HEK293 (cell line): ENCODE measurements around the gene CCDC85A.

Experiments
- CTCF ChIA-PET: fragments of 350-600 bp; formaldehyde crosslinking; extraction: SDS; loops from one replicate; lab custom pipeline; 2021; ENCODE audit warnings: antibody characterized with exemption; lab: Yijun Ruan, JAX
- POLR2A ChIA-PET: fragments of 300-600 bp; formaldehyde crosslinking; extraction: SDS; loops from one replicate; lab custom pipeline; 2020; ENCODE audit warnings: antibody characterized with exemption, inconsistent platforms; lab: Yijun Ruan, JAX
- H3K27ac ChIP-seq: fragments of 200-500 bp; sonication (Bioruptor generic); 2 replicates; pipeline ENCODE4 v1.5.1; 2014; ENCODE audit warnings: low read depth, low read length, control low read depth, inconsistent platforms; ENCODE audit errors: extremely low read depth
- H3K36me3 ChIP-seq, 2 experiments: fragments of 200-500 bp in 1 of 2; sonication (Bioruptor generic) in 1 of 2; 1 replicate in 1 of 2; 2 replicates in 1 of 2; pipeline ENCODE4 v1.5.1; 2014 to 2017; ENCODE audit warnings: inconsistent platforms in 2 of 2, low read length in 2 of 2; ENCODE audit not compliant: control insufficient read depth in 2 of 2, insufficient read depth in 1 of 2
- H3K4me1 ChIP-seq: fragments of 200-500 bp; sonication (Bioruptor generic); 2 replicates; pipeline ENCODE4 v1.5.1; 2014; ENCODE audit warnings: mild to moderate bottlenecking, low read length, inconsistent platforms; ENCODE audit not compliant: control insufficient read depth, insufficient read depth
- H3K4me3 ChIP-seq: 2 replicates; pipeline ENCODE4 v1.5.1; 2011; ENCODE audit warnings: low read depth, mild to moderate bottlenecking, control low read depth, low read length, moderate library complexity
- H3K9me3 ChIP-seq: fragments of 200-500 bp; sonication (Bioruptor generic); 2 replicates; pipeline ENCODE4 v1.5.1; 2014; ENCODE audit warnings: low read depth, low read length, inconsistent platforms; ENCODE audit not compliant: control insufficient read depth, insufficient read depth
- KLF10 ChIP-seq: fragments of 450-650 bp; IDR thresholded peaks from 2 replicates; pipeline ENCODE4 v1.5.1; 2018; ENCODE audit warnings: missing biosample characterization, mild to moderate bottlenecking, missing genetic modification characterization
- KLF8 ChIP-seq: fragments of 450-650 bp; formaldehyde crosslinking; IDR thresholded peaks from 2 replicates; pipeline ENCODE4 v1.5.1; 2016; ENCODE audit warnings: missing biosample characterization, missing genetic modification characterization
- MZF1 ChIP-seq: fragments of 450-650 bp; formaldehyde crosslinking; IDR thresholded peaks from 2 replicates; pipeline ENCODE4 v1.5.1; 2017; ENCODE audit warnings: missing biosample characterization, missing genetic modification characterization, borderline replicate concordance
- REPIN1 ChIP-seq: fragments of 450-650 bp; formaldehyde crosslinking; IDR thresholded peaks from 2 replicates; pipeline ENCODE4 v1.5.1; 2017; ENCODE audit warnings: missing biosample characterization, missing genetic modification characterization, low read depth
- REST ChIP-seq: fragments of 450-650 bp; formaldehyde crosslinking; IDR thresholded peaks from 2 replicates; pipeline ENCODE4 v1.5.1; 2016; ENCODE audit warnings: missing biosample characterization, missing genetic modification characterization
- SCRT1 ChIP-seq: fragments of 450-650 bp; formaldehyde crosslinking; IDR thresholded peaks from 2 replicates; pipeline ENCODE4 v1.5.1; 2016; ENCODE audit warnings: missing biosample characterization, missing genetic modification characterization, borderline replicate concordance
- SP2 ChIP-seq: fragments of 450-650 bp; formaldehyde crosslinking; IDR thresholded peaks from 2 replicates; pipeline ENCODE4 v1.5.1; 2016; ENCODE audit warnings: missing biosample characterization, missing genetic modification characterization
- ZBTB8A ChIP-seq: fragments of 450-650 bp; formaldehyde crosslinking; IDR thresholded peaks from 2 replicates; pipeline ENCODE4 v1.5.1; 2016; ENCODE audit warnings: missing biosample characterization, missing genetic modification characterization
- ZNF214 ChIP-seq: fragments of 450-650 bp; formaldehyde crosslinking; IDR thresholded peaks from 2 replicates; pipeline ENCODE4 v1.5.1; 2017; ENCODE audit warnings: missing biosample characterization, mild to moderate bottlenecking, missing genetic modification characterization, borderline replicate concordance
- ZNF24 ChIP-seq: fragments of 450-650 bp; formaldehyde crosslinking; IDR thresholded peaks from 2 replicates; pipeline ENCODE4 v1.5.1; 2016; ENCODE audit warnings: missing biosample characterization, missing genetic modification characterization
- ZNF311 ChIP-seq: fragments of 450-650 bp; formaldehyde crosslinking; IDR thresholded peaks from 2 replicates; pipeline ENCODE4 v1.5.1; 2017; ENCODE audit warnings: missing biosample characterization, missing genetic modification characterization, borderline replicate concordance
- ZNF416 ChIP-seq: fragments of 450-650 bp; formaldehyde crosslinking; IDR thresholded peaks from 2 replicates; pipeline ENCODE4 v1.5.1; 2016; ENCODE audit warnings: missing biosample characterization, missing genetic modification characterization
- ZNF423 ChIP-seq: fragments of 450-650 bp; formaldehyde crosslinking; IDR thresholded peaks from 2 replicates; pipeline ENCODE4 v1.5.1; 2016; ENCODE audit warnings: missing biosample characterization, missing genetic modification characterization
- ZNF560 ChIP-seq: fragments of 450-650 bp; formaldehyde crosslinking; IDR thresholded peaks from 2 replicates; pipeline ENCODE4 v1.5.1; 2017; ENCODE audit warnings: missing biosample characterization, missing genetic modification characterization, borderline replicate concordance
- ZNF561 ChIP-seq: fragments of 450-650 bp; IDR thresholded peaks from 2 replicates; pipeline ENCODE4 v1.5.1; 2018; ENCODE audit warnings: missing biosample characterization, missing genetic modification characterization, borderline replicate concordance
- ZNF629 ChIP-seq: fragments of 450-650 bp; formaldehyde crosslinking; IDR thresholded peaks from 2 replicates; pipeline ENCODE4 v1.5.1; 2017; ENCODE audit warnings: missing biosample characterization, missing genetic modification characterization
- ZNF677 ChIP-seq: fragments of 450-650 bp; IDR thresholded peaks from 2 replicates; pipeline ENCODE4 v1.5.0; 2018; ENCODE audit warnings: missing biosample characterization, mild to moderate bottlenecking, missing genetic modification characterization, moderate library complexity
- ZNF747 ChIP-seq: fragments of 450-650 bp; formaldehyde crosslinking; IDR thresholded peaks from 2 replicates; pipeline ENCODE4 v1.5.1; 2016; ENCODE audit warnings: missing biosample characterization, missing genetic modification characterization
- ZSCAN30 ChIP-seq: fragments of 450-650 bp; IDR thresholded peaks from 2 replicates; pipeline ENCODE4 v1.5.1; 2018; ENCODE audit warnings: missing biosample characterization, mild to moderate bottlenecking, missing genetic modification characterization, moderate library complexity
- ZXDB ChIP-seq: fragments of 450-650 bp; formaldehyde crosslinking; IDR thresholded peaks from 2 replicates; pipeline ENCODE4 v1.5.1; 2016; ENCODE audit warnings: missing biosample characterization, missing genetic modification characterization
- TF ChIP-seq, protein P1 (sequence below): fragments of 450-650 bp; formaldehyde crosslinking; IDR thresholded peaks from 2 replicates; pipeline ENCODE4 v1.5.1; 2016; ENCODE audit warnings: missing biosample characterization, missing genetic modification characterization
- TF ChIP-seq, protein P2 (sequence below): fragments of 450-650 bp; formaldehyde crosslinking; IDR thresholded peaks from 2 replicates; pipeline ENCODE4 v1.5.1; 2016; ENCODE audit warnings: missing biosample characterization, missing genetic modification characterization, borderline replicate concordance

Gene CCDC85A

GRCh38 chr2:56380861-56381260 lies 197.1 kb downstream of the CCDC85A start:
- Histone ChIP-seq H3K4me1 (no peaks in the 10 kb centered on the region), H3K36me3 (no peaks in the 10 kb centered on the region), H3K4me3 (no peak overlapping the region), H3K9me3 (no peaks in the 10 kb centered on the region), H3K27ac (no peak overlapping the region)
- TF ChIP-seq ZNF423 (tag by site-specific recombination) (no peak), ZBTB8A (no peak), KLF10 (no peak), ZXDB (tag by site-specific recombination) (no peak), SP2 (tag by site-specific recombination) (no peak), ZNF677 (no peak), SCRT1 (tag by site-specific recombination) (no peak), ZNF214 (tag by site-specific recombination) (no peak), ZNF24 (tag by site-specific recombination) (no peak), ZNF629 (tag by site-specific recombination) (no peak), ZNF311 (tag by site-specific recombination) (no peak), ZSCAN30 (tag by site-specific recombination) (no peak), REPIN1 (tag by site-specific recombination) (no peak), ZNF747 (no peak), ZNF416 (tag by site-specific recombination) (no peak)
- TF ChIP-seq, protein P1, sequence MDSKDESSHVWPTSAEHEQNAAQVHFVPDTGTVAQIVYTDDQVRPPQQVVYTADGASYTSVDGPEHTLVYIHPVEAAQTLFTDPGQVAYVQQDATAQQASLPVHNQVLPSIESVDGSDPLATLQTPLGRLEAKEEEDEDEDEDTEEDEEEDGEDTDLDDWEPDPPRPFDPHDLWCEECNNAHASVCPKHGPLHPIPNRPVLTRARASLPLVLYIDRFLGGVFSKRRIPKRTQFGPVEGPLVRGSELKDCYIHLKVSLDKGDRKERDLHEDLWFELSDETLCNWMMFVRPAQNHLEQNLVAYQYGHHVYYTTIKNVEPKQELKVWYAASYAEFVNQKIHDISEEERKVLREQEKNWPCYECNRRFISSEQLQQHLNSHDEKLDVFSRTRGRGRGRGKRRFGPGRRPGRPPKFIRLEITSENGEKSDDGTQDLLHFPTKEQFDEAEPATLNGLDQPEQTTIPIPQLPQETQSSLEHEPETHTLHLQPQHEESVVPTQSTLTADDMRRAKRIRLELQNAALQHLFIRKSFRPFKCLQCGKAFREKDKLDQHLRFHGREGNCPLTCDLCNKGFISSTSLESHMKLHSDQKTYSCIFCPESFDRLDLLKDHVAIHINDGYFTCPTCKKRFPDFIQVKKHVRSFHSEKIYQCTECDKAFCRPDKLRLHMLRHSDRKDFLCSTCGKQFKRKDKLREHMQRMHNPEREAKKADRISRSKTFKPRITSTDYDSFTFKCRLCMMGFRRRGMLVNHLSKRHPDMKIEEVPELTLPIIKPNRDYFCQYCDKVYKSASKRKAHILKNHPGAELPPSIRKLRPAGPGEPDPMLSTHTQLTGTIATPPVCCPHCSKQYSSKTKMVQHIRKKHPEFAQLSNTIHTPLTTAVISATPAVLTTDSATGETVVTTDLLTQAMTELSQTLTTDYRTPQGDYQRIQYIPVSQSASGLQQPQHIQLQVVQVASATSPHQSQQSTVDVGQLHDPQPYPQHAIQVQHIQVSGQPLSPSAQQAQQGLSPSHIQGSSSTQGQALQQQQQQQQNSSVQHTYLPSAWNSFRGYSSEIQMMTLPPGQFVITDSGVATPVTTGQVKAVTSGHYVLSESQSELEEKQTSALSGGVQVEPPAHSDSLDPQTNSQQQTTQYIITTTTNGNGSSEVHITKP (tag by site-specific recombination) = no peak
- POLR2A ChIA-PET = no interaction called here
- CTCF ChIA-PET = no interaction called here

GRCh38 chr2:56382466-56382865 lies 198.7 kb downstream of the CCDC85A start:
- no peaks in the 10 kb centered on the region for H3K36me3 ChIP-seq
- no peak for TF ChIP-seq KLF8 (tag by site-specific recombination)
- no peak for TF ChIP-seq REST
- TF ChIP-seq, protein P2, sequence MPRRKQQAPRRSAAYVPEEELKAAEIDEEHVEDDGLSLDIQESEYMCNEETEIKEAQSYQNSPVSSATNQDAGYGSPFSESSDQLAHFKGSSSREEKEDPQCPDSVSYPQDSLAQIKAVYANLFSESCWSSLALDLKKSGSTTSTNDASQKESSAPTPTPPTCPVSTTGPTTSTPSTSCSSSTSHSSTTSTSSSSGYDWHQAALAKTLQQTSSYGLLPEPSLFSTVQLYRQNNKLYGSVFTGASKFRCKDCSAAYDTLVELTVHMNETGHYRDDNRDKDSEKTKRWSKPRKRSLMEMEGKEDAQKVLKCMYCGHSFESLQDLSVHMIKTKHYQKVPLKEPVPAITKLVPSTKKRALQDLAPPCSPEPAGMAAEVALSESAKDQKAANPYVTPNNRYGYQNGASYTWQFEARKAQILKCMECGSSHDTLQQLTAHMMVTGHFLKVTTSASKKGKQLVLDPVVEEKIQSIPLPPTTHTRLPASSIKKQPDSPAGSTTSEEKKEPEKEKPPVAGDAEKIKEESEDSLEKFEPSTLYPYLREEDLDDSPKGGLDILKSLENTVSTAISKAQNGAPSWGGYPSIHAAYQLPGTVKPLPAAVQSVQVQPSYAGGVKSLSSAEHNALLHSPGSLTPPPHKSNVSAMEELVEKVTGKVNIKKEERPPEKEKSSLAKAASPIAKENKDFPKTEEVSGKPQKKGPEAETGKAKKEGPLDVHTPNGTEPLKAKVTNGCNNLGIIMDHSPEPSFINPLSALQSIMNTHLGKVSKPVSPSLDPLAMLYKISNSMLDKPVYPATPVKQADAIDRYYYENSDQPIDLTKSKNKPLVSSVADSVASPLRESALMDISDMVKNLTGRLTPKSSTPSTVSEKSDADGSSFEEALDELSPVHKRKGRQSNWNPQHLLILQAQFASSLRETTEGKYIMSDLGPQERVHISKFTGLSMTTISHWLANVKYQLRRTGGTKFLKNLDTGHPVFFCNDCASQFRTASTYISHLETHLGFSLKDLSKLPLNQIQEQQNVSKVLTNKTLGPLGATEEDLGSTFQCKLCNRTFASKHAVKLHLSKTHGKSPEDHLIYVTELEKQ (tag by site-specific recombination) = no peak
- TF ChIP-seq ZNF560 (tag by site-specific recombination) = no peak
- no peak for TF ChIP-seq ZNF561
- no peak for TF ChIP-seq MZF1
- H3K4me1 ChIP-seq = no peaks in the 10 kb centered on the region

More at GRCh38 chr2:56382466-56382865, 198.7 kb downstream of the CCDC85A start:
- CTCF ChIA-PET = no interaction called here
- no peaks in the 10 kb centered on the region for H3K9me3 ChIP-seq
- H3K4me3 ChIP-seq = no peak overlapping the region
- POLR2A ChIA-PET = no interaction called here
- H3K27ac ChIP-seq = no peak overlapping the region
